Vagina (tissue), 2 donors: Measurements from ENCODE around the gene SDE2.

ENCODE experiments used
- POLR2A ChIP-seq, 2 donors: fragments of 450-650 bp; IDR thresholded peaks; one replicate each; pipeline ENCODE4 v1.6.1; 2017; ENCODE audit warnings: antibody characterized with exemption in 2 of 2, mild to moderate bottlenecking in 2 of 2, moderate library complexity in 2 of 2
- POLR2AphosphoS5 ChIP-seq, 2 donors: sonication (generic); formaldehyde crosslinking; IDR thresholded peaks; one replicate each; pipeline ENCODE4 v1.9.0; 2017; ENCODE audit warnings: antibody characterized with exemption in 2 of 2, mild to moderate bottlenecking in 2 of 2, low read depth in 1 of 2; ENCODE audit not compliant: insufficient read depth in 1 of 2
- TF ChIP-seq, protein P1 (sequence below), 3 experiments: fragments of 450-650 bp in 2 of 3; fragments of 200-600 bp in 1 of 3; sonication (generic) in 1 of 3; IDR thresholded peaks; one replicate each; pipeline ENCODE4 v1.5.1; 2017 to 2019; ENCODE audit warnings: antibody characterized with exemption in 3 of 3, mild to moderate bottlenecking in 2 of 3, moderate library complexity in 2 of 3

DNA sequence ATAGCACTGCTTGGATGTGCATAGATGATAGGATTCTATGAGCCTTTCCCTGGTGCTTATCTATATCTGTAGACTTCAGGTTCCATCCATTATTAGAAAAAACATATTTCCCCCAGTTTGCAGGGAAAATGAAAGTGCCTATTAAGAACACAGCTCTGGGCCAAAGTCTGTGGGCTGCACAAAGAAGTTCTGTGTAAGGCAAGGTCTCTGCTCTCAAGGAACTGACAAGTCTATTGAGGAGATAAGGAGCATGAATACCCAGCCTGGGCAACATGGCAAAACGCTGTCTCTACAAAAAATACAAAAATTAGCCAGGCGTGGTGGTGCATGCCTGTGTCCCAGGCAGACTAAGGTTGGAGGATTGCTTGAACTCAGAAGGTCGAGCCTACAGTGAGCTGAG is 22.3 kb upstream of the SDE2 start:
- TF ChIP-seq POLR2A (IDR thresholded peaks at IDR 0.05) (no peak), POLR2AphosphoS5 (IDR thresholded peaks at IDR 0.05; ENCODE audit: insufficient read depth in 1 of 2, low read depth in 1 of 2) (no peak)
- TF ChIP-seq, protein P1, sequence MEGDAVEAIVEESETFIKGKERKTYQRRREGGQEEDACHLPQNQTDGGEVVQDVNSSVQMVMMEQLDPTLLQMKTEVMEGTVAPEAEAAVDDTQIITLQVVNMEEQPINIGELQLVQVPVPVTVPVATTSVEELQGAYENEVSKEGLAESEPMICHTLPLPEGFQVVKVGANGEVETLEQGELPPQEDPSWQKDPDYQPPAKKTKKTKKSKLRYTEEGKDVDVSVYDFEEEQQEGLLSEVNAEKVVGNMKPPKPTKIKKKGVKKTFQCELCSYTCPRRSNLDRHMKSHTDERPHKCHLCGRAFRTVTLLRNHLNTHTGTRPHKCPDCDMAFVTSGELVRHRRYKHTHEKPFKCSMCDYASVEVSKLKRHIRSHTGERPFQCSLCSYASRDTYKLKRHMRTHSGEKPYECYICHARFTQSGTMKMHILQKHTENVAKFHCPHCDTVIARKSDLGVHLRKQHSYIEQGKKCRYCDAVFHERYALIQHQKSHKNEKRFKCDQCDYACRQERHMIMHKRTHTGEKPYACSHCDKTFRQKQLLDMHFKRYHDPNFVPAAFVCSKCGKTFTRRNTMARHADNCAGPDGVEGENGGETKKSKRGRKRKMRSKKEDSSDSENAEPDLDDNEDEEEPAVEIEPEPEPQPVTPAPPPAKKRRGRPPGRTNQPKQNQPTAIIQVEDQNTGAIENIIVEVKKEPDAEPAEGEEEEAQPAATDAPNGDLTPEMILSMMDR (IDR thresholded peaks at IDR 0.05), result no peak
